HuH-7 (cell line): Measurements from ENCODE around the gene PRX.
A peak's percentile ranks its signal among the peaks of the same experiment; 100 is the strongest.

ENCODE experiments used
- DNase-seq: peaks from one replicate; pipeline ENCODE4 v3.0.0; 2011; ENCODE audit warnings: low spot score

PRX gene

GRCh38 chr19:40365010-40365409, 48.2 kb downstream of the PRX start:
- no peak for DNase-seq

GRCh38 chr19:40363069-40363468, 50.1 kb downstream of the PRX start:
- DNase-seq = no peak

- DNase-seq = no peak
Observed at GRCh38 chr19:40362160-40362559, 51.0 kb downstream of the PRX start.

GRCh38 chr19:40360708-40361241, 52.4 kb downstream of the PRX start:
- no peak for DNase-seq

GRCh38 chr19:40360020-40360707, 53.0 kb downstream of the PRX start:
- DNase-seq = no peak

GRCh38 chr19:40358773-40359172, 54.4 kb downstream of the PRX start:
- no peak for DNase-seq

GRCh38 chr19:40357640-40358039, 55.5 kb downstream of the PRX start:
- DNase-seq = no peak

- DNase-seq = no peak
Observed at GRCh38 chr19:40356681-40357595, 56.2 kb downstream of the PRX start.

- DNase-seq = no peak
Observed at GRCh38 chr19:40355975-40356680, 57.0 kb downstream of the PRX start.

GRCh38 chr19:40348961-40349507, 64.1 kb downstream of the PRX start:
- no peak for DNase-seq

- DNase-seq = peak; percentile 100
Observed at GRCh38 chr19:40348125-40348913, 64.9 kb downstream of the PRX start, which contains the start of the genes C19orf47 and PLD3. C19orf47 (minus strand) TSS chr19:40348397; CDS start chr19:40341857, 6,540 bp downstream. PLD3 (plus strand) TSS chr19:40348695; CDS start chr19:40366484, 17,789 bp downstream.

GRCh38 chr19:40344422-40344821, 68.8 kb downstream of the PRX start:
- no peak for DNase-seq
